Urothelium cell line (cell line): ENCODE results near the gene SERTAD1.

Experiments
- DNase-seq: peaks from one replicate; pipeline ENCODE4 v3.0.0; 2011; ENCODE audit warnings: low spot score, mixed read lengths
- FAIRE-seq: peaks from 2 replicates; lab custom pipeline; 2011; peaks lifted over from hg19 to GRCh38; lab: Jason Lieb, UNC

The SERTAD1 gene

GRCh38 chr19:40407714-40408597 is 17.8 kb downstream of the SERTAD1 start:
- no peak for FAIRE-seq

GRCh38 chr19:40403262-40403984 is 22.4 kb downstream of the SERTAD1 start:
- DNase-seq: peak; percentile 96
- no peak for FAIRE-seq

More at GRCh38 chr19:40407714-40408597, 17.8 kb downstream of the SERTAD1 start:
- DNase-seq: no peak

GRCh38 chr19:40400559-40400958 is 25.2 kb downstream of the SERTAD1 start:
- FAIRE-seq: no peak

GRCh38 chr19:40398417-40399131 is 27.2 kb downstream of the SERTAD1 start:
- no peak for FAIRE-seq
- no peak for DNase-seq

More at GRCh38 chr19:40400559-40400958, 25.2 kb downstream of the SERTAD1 start:
- DNase-seq: no peak

- FAIRE-seq (no peak), DNase-seq (no peak)
Observed at GRCh38 chr19:40397568-40397906, 28.3 kb downstream of the SERTAD1 start.

GRCh38 chr19:40396886-40397567 is 28.8 kb downstream of the SERTAD1 start:
- DNase-seq: no peak
- FAIRE-seq: no peak

DNA sequence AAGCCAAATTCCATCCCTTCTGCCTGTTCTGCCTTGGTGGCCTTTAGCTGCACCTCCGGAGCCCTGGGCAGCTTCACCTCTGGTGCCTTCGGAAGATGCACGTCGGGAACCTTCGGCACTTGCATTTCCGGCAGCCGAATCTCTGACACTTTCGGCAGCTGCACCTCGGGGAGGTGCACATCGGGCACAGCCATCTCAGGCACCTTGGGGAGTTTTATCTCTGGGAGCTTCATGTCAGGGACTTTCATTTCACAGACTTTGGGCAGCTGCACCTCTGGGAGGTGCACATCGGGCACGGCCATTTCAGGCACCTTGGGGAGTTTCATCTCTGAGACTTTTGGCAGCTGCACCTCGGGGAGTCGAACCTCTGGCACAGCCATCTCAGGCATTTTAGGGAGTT is 29.8 kb downstream of the SERTAD1 start:
- no peak for FAIRE-seq

GRCh38 chr19:40394816-40395210 is 31.0 kb downstream of the SERTAD1 start:
- no peak for FAIRE-seq
- DNase-seq: no peak

More for the DNA sequence above, 29.8 kb downstream of the SERTAD1 start:
- no peak for DNase-seq

DNA sequence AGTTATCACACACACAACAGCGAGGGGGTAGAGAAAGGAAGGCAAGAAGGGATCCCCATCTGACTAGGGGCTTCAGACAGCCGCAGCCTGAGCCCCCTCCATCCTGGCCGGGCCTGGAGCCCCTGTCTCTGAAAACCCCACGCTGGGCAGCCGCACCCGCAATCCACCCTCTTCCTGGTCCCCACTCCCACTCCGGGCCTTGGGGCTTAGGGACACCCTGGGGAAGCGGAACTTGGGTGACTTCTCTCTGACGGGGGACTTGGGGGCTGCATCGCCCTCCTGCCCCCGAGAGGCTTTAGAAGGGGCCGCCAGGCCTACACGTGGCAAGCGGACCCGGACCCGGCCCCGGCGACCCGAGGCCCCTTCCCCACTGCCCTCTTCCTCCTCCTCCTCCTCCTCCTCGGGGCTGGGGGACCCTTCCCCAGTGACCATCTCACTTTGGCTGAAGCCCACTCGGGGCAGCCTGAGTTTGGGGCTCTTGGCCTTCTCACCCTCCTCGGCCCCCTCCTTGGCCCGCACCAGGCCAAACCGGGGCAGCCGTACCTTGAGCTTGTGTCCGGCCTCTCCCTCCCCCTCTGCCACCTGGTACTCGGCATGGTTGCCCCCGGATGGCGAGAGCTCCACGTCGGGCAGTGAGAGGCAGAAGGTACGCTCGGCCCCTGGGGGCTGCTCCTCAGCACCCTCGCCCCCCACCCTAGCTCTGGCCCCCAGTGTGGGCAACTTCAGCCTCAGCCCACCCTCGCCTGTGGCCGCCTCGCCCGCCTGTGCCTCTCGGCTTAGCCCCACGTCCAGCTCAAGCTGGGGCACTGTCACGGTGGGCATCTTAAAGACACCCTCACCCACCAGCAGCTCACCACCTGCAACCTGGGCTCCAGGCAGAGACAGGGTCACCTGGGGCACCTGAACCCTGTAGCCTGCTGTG is 31.6 kb downstream of the SERTAD1 start:
- no peak for DNase-seq
- FAIRE-seq: no peak

DNA sequence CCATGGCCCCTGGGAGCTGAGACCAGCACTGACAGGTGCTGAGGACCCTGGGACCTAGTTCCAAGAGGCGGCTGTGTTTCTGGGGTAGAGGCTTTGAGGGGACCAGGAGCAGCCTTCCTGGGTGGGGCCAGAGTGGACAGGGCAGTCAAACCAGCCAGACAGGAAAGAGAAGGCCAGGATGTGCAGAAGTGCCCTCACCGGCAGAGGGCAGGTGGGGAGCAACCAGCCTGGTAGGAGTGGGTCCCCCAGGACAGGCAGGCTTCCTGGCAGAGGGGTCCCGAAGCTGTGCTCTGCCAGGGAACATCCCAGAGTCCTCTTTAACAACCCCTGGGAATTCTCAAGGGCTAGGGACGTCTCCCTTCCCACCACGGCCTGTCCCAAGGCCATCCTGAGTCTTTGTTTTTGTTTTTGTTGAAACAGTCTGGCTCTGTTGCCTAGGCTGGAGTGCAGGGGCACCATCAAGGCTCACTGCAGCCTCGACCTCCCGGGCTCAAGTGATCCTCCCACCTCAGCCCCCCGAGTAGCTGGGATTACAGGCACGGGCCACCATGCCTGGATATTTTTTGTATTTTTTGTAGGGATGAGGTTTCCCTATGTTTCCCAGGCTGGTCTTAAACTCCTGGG is 32.8 kb downstream of the SERTAD1 start:
- FAIRE-seq (no peak), DNase-seq (no peak)

DNA sequence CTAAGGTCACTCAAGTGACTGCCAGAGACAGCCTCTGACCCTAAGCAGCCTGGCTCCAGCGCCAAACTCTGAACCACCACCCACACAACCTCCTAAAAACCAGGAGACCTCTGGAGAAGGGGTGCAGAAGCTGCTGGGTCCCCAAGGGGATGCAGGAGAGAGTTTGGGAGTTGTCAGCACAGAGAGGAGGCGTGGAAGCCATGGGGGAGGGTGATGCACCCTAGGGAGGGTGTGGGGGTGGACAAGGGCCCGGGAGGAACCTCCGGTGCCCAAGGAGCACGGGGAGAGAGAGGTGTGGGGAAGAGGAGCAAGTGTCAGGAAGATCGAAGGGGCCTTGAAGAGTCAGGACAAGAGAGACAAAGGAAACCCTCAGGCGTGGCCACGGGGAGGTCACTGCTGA is 33.7 kb downstream of the SERTAD1 start:
- no peak for FAIRE-seq

GRCh38 chr19:40390084-40390742 is 35.6 kb downstream of the SERTAD1 start, which contains the start of gene HIPK4:
Gene HIPK4, minus strand, starts transcription at chr19:40390181. Its CDS starts 279 bp downstream, at chr19:40389902.
- no peak for DNase-seq
- FAIRE-seq: no peak

More for the DNA sequence above, 33.7 kb downstream of the SERTAD1 start:
- DNase-seq: no peak

- no peak for DNase-seq
- no peak for FAIRE-seq
Observed at GRCh38 chr19:40389404-40390083, 36.2 kb downstream of the SERTAD1 start.

GRCh38 chr19:40388481-40388880 is 37.3 kb downstream of the SERTAD1 start:
- DNase-seq (no peak), FAIRE-seq (no peak)

DNA sequence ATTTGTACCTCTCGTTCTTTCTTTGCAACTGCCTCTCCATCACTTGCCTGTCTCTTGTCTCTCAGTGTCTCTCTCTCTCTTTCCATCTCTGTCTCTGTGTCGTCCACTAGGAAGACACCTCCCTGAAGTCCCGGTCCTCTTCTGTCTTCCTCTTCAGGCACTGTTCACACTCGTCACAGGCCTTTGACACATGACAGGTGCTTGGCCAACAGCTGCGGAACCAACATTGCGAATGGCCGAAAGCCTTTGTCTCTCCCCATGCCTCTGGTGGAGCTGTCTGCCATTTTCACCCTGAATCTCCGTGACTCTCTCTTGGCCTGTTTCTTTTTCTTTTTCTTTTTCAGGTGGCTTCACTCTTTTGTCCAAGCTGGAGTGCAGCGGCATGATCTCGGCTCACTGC is 38.6 kb downstream of the SERTAD1 start:
- FAIRE-seq (no peak), DNase-seq (no peak)

DNA sequence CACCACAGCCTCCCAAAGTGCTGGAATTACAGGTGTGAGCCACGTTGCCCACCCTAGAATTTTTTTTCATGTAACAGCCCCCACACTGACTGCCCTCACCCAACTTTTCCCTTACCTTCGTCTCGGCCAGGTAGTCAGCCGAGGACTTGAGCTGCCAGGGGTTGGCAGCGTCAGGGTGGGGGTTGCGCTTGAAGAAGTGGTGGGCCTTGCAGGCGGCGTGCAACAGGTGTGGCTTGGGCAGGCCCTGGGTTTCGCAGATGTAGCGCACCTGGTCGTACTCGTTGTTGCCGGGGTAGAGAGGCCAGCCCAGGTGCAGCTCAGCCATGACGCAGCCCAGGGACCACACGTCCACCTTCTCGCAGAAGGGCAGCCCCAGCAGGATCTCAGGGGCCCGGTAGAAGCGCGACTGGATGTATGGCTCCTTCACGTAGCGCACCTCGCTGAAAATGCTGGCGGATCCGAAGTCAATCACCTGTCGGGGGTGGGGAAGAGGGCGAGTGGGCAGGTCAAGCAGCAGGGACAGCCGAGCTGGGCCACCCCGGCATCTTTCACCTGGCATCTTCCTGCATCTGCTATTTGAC is 42.0 kb downstream of the SERTAD1 start:
- no peak for DNase-seq
- FAIRE-seq: no peak

DNA sequence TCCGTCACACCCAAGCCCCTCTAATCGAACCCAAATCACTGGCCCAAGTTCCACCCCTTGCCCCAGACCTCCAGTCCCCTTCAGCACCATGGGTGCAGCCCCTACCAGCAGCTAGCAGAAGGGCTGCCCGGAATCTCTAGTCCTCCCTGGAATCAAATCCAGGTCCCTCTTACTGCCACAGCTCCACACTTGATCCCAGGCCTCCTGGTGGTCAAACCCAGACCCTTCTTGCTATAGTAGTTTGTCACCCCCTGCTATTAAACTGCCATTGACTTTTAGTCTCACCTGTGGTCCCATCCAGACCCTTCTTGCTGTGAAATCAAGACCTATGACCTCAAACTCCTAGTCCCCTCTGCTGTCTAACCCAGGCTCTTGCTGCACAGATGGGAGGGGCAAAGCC is 44.5 kb downstream of the SERTAD1 start:
- FAIRE-seq (no peak), DNase-seq (no peak)
